ENCODE data around the gene AHDC1. TPM values are rescaled to one million over a fixed set of nuclear protein-coding genes. Genes with fewer than 3 reads are reported as not detected.

Gene AHDC1
- total RNA-seq, 1 experiment from 2014 or later: 33.7 TPM

DNA sequence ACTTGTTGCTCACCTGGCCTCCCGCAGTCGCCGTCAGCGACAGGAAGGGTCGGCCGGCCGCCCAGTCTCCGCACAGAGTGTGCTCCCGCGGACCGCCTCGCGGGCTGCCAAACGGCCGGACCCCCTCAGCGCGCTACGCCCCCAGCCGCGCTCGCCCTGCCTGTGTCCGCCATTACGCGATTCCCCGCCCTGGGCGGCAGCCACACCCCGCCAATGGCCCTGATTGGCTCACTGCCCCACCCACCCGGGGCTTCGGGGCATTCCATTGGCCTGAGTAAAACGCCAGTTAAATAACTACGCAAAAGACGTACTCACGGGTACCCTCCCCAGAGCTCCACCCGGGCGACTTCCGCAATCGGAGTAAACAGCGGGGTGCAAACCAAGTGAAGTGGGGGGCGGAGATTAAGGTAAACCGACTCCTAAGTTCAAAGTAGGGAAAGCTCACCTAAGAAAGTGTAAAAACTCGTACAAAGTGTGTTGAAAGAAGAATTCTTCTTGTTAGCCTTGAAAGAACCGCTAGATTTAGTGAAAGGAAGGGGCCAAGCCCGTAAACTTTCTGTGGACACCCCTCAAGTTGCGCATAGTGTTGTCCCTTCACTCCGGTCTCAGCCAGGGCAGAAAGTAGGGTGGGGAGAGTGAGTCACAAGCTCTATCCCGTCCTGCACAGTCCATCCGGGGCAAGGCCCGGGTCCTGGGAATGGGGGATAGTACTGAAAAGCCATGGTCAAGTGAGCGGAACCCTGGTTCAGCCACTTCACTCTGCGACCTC, 113.8 kb downstream of the AHDC1 start, which contains the start of gene WASF2 (continued):
- peak; percentile 7 for TF ChIP-seq ZBTB33 (IDR thresholded peaks at IDR 0.05; ENCODE audit: extremely low read depth, insufficient replicate concordance, low read length)

DNA sequence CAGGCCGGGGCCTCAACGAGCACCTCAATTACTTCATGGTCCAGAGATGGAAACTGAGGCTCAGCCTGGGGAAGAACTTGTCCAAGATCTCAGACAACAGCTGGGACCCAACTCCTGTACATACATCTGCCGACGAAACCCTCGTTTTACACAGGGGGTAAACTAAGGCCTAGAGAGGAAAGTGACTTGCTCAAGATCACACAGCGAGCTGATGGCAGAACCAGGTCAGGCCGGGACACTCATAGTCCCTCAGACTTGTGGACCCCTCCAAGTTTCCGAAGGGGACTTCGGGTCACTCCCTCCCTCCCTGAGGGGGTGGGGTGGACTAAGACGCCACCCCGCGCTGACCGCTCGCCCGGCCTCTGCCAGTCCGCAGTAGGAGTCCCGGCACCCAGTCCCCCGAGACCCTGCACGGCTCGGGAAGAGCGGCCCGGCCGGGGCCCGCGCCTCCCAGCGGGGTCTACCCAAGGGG, 114.4 kb downstream of the AHDC1 start:
- DNase-seq (ENCODE audit: low read depth, low spot score) (no peak), ATAC-seq (peak; percentile 39)
- Histone ChIP-seq H3K4me3 (replicated peaks in 1 of 2; ENCODE audit: low read depth in 1 of 2, low read length in 2 of 2) (peak overlapping the region; percentile 69 to 99), H3K4me1 (ENCODE audit: control insufficient read depth in 1 of 2, insufficient read depth in 2 of 2, low read length in 2 of 2) (peaks cover 11 to 39% of the 10 kb centered on the region in 2 experiments), H3K9me2 (ENCODE audit: insufficient read depth) (no peaks in the 10 kb centered on the region), H3K9ac (ENCODE audit: low read length) (peak overlapping the region; percentile 99), H3K9me3 (ENCODE audit: control insufficient read depth in 1 of 2, insufficient read depth in 1 of 2, low read depth in 1 of 2, low read length in 2 of 2) (no peaks in the 10 kb centered on the region), H3K4me2 (ENCODE audit: low read length) (peak overlapping the region; percentile 81), H3K27ac (ENCODE audit: low read depth, low read length) (peak overlapping the region; percentile 91), H3K27me3 (ENCODE audit: insufficient read depth, low read length) (no peaks in the 10 kb centered on the region), H3K36me3 (ENCODE audit: control insufficient read depth in 1 of 2, insufficient read depth in 2 of 2, low read length in 2 of 2) (no peaks in the 10 kb centered on the region), H3K79me2 (ENCODE audit: insufficient read depth, low read length) (peaks cover 52% of the 10 kb centered on the region), H2AFZ (ENCODE audit: low read depth, low read length, poor library complexity, severe bottlenecking) (no peak overlapping the region), H4K20me1 (ENCODE audit: insufficient read depth) (peaks cover 14% of the 10 kb centered on the region; the same call in 1 of the 2 replicates)
- BruUV-seq (replicated peaks): no TSS peak
- ChIA-PET POLR2A (interaction anchor here (0.9 to 1.9 kb wide), 5 partner anchors 10 to 114 kb away, joined by 4 to 13 read pairs (median 7); partner anchors contain the start of gene AHDC1), RAD21 (ENCODE audit: low non-redundant PET in 1 of 2, low total read pairs in 2 of 2, uncharacterized antibody in 2 of 2, unreplicated experiment in 2 of 2) (interaction anchor here in 1 of 2 experiments (0.7 kb wide), 1 partner anchor 283 kb away, joined by 4 read pairs; the partner anchor contains the start of gene STX12), CTCF (interaction anchor here (1.2 to 1.3 kb wide), 2 partner anchors 93 to 94 kb away, joined by 3 read pairs; no protein-coding TSS in a partner anchor)
- TF ChIP-seq TCF7L2 (IDR thresholded peaks at IDR 0.05; ENCODE audit: borderline replicate concordance, extremely low read depth, insufficient read depth, insufficient read length) (no peak), ZFX (IDR thresholded peaks at IDR 0.05) (peak; percentile 77), POLR2AphosphoS5 (IDR thresholded peaks at IDR 0.05; ENCODE audit: low read depth, low read length) (no peak), JUND (IDR thresholded peaks at IDR 0.05) (no peak), FOSL1 (IDR thresholded peaks at IDR 0.05; ENCODE audit: low read depth) (no peak)
- TF ChIP-seq, protein P1, sequence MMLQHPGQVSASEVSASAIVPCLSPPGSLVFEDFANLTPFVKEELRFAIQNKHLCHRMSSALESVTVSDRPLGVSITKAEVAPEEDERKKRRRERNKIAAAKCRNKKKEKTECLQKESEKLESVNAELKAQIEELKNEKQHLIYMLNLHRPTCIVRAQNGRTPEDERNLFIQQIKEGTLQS (IDR thresholded peaks at IDR 0.05): no peak
- intact Hi-C loops (cut with micrococcal nuclease): no loop called here

All from HCT116 (cell line).